ENCODE results near the gene LYPD5. TPM values are rescaled to one million over a fixed set of nuclear protein-coding genes. Genes with fewer than 3 reads are reported as not detected.

Gene LYPD5
- total RNA-seq (2021; fragmentation: NEBNext Ultra II Directional; extraction: Animal tissue kit (Norgen Biotek cat#: 25700)): under 1 TPM in 5 of 6 experiments, not detected in 1; 0.11 to 0.81 (median 0.34) TPM
- long read RNA-seq: 0 reads

- Mint-ChIP-seq H3K4me3 (no peak within 1 kb of the TSS), H3K27me3 (ENCODE audit: insufficient read depth) (peaks cover 40% of the 10 kb centered on the region), H3K27ac (no peak within 1 kb of the TSS), H3K9me3 (no peaks in the 10 kb centered on the region), H3K4me1 (ENCODE audit: low read depth) (no peaks in the 10 kb centered on the region), H3K36me3 (ENCODE audit: low read depth) (no peaks in the 10 kb centered on the region)
- TF ChIP-seq, protein P1, sequence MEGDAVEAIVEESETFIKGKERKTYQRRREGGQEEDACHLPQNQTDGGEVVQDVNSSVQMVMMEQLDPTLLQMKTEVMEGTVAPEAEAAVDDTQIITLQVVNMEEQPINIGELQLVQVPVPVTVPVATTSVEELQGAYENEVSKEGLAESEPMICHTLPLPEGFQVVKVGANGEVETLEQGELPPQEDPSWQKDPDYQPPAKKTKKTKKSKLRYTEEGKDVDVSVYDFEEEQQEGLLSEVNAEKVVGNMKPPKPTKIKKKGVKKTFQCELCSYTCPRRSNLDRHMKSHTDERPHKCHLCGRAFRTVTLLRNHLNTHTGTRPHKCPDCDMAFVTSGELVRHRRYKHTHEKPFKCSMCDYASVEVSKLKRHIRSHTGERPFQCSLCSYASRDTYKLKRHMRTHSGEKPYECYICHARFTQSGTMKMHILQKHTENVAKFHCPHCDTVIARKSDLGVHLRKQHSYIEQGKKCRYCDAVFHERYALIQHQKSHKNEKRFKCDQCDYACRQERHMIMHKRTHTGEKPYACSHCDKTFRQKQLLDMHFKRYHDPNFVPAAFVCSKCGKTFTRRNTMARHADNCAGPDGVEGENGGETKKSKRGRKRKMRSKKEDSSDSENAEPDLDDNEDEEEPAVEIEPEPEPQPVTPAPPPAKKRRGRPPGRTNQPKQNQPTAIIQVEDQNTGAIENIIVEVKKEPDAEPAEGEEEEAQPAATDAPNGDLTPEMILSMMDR (IDR thresholded peaks at IDR 0.05): no peak
- no peak for DNase-seq
Measured at GRCh38 chr19:43802216-43802951, at the start of gene LYPD5. Gene LYPD5 (minus strand): TSS chr19:43802447. CDS start chr19:43802380, 67 bp downstream.

- DNase-seq: no peak
- TF ChIP-seq, protein P1 (IDR thresholded peaks at IDR 0.05): no peak
- Mint-ChIP-seq H3K36me3 (ENCODE audit: low read depth) (peaks cover 87% of the 10 kb centered on the region), H3K27me3 (ENCODE audit: insufficient read depth) (no peaks in the 10 kb centered on the region; the same call in 1 of the 2 replicates), H3K27ac (no peak overlapping the region), H3K4me3 (no peak overlapping the region), H3K4me1 (ENCODE audit: low read depth) (no peaks in the 10 kb centered on the region), H3K9me3 (peaks cover 89% of the 10 kb centered on the region)
Measured at GRCh38 chr19:43848821-43849220, 46.6 kb upstream of the LYPD5 start.

GRCh38 chr19:43847884-43848283, 45.6 kb upstream of the LYPD5 start:
- no peak overlapping the region for H3K27ac Mint-ChIP-seq
- no peaks in the 10 kb centered on the region for H3K4me1 Mint-ChIP-seq (ENCODE audit: low read depth)
- DNase-seq: no peak
- H3K9me3 Mint-ChIP-seq: peaks cover 93% of the 10 kb centered on the region
- peaks cover 92% of the 10 kb centered on the region for H3K36me3 Mint-ChIP-seq (ENCODE audit: low read depth)
- TF ChIP-seq, protein P1 (IDR thresholded peaks at IDR 0.05): no peak
- no peaks in the 10 kb centered on the region; the same call in 1 of the 2 replicates for H3K27me3 Mint-ChIP-seq (ENCODE audit: insufficient read depth)
- H3K4me3 Mint-ChIP-seq: no peak overlapping the region

DNA sequence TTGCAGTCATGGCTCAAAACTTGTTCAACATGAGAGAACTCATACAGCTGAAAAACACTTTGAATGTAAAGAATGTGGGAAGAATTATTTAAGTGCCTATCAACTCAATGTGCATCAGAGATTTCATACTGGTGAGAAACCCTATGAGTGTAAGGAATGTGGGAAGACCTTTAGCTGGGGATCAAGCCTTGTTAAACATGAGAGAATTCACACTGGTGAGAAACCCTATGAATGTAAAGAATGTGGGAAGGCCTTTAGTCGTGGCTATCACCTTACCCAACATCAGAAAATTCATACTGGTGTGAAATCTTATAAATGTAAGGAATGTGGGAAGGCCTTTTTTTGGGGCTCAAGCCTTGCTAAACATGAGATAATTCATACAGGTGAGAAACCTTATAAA, 45.0 kb upstream of the LYPD5 start:
- peaks cover 93% of the 10 kb centered on the region for H3K9me3 Mint-ChIP-seq
- H3K27ac Mint-ChIP-seq: no peak overlapping the region
- peaks cover 92% of the 10 kb centered on the region for H3K36me3 Mint-ChIP-seq (ENCODE audit: low read depth)
- no peaks in the 10 kb centered on the region for H3K4me1 Mint-ChIP-seq (ENCODE audit: low read depth)
- H3K27me3 Mint-ChIP-seq (ENCODE audit: insufficient read depth): no peaks in the 10 kb centered on the region
- H3K4me3 Mint-ChIP-seq: no peak overlapping the region
- TF ChIP-seq, protein P1 (IDR thresholded peaks at IDR 0.05): no peak
- no peak for DNase-seq

DNA sequence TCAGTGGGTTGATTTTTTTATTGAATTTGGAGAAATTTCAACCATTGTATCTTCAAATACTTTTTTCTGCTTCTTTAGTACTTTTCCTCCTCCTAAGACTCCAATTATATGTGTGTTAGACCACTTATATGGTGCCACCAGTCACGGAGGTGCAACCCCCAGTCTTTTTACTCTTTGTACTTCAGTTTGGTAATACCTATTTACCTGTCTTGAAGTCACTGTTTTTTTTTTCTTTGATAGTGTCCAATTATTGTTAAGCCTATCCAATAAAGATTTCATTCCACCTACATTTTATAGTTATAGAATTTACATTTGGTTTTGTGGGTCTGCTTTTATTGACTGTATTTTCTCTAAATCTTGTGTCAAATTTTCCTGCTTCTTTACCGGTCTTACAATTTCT, 39.8 kb upstream of the LYPD5 start:
- Mint-ChIP-seq H3K9me3 (peaks cover 90% of the 10 kb centered on the region), H3K4me1 (ENCODE audit: low read depth) (no peaks in the 10 kb centered on the region), H3K4me3 (no peak overlapping the region), H3K27ac (no peak overlapping the region), H3K36me3 (ENCODE audit: low read depth) (peaks cover 93% of the 10 kb centered on the region), H3K27me3 (ENCODE audit: insufficient read depth) (no peaks in the 10 kb centered on the region)
- DNase-seq: no peak
- TF ChIP-seq, protein P1 (IDR thresholded peaks at IDR 0.05): no peak
